Stimulated activated CD4-positive, alpha-beta T cell treated with anti-CD3 and anti-CD28 coated beads, Interleukin-1b, Interleukin-23, amount 100 ng/mL, for 48 hours (primary cell): ENCODE data around the gene CLSTN2.

Source experiments
- DNase-seq: peaks from one replicate; pipeline ENCODE4 v3.0.0-alpha.2; 2020

Gene CLSTN2

GRCh38 chr3:140007911-140008869 lies 73.2 kb downstream of the CLSTN2 start:
- DNase-seq: no peak

- DNase-seq: no peak
Measured at GRCh38 chr3:140010391-140010790, 75.4 kb downstream of the CLSTN2 start.

GRCh38 chr3:140011086-140011485 lies 76.1 kb downstream of the CLSTN2 start:
- no peak for DNase-seq

- DNase-seq: no peak
Measured at GRCh38 chr3:140011611-140012277, 76.8 kb downstream of the CLSTN2 start.

- no peak for DNase-seq
Measured at GRCh38 chr3:140013220-140013619, 78.2 kb downstream of the CLSTN2 start.

GRCh38 chr3:140014831-140015495 lies 80.0 kb downstream of the CLSTN2 start:
- DNase-seq: no peak

- DNase-seq: no peak
Measured at GRCh38 chr3:140015741-140016140, 80.8 kb downstream of the CLSTN2 start.

- no peak for DNase-seq
Measured at GRCh38 chr3:140018556-140018955, 83.6 kb downstream of the CLSTN2 start.

GRCh38 chr3:140019946-140020345 lies 85.0 kb downstream of the CLSTN2 start:
- DNase-seq: no peak

- no peak for DNase-seq
Measured at GRCh38 chr3:140020541-140020940, 85.6 kb downstream of the CLSTN2 start.

GRCh38 chr3:140021269-140021668 lies 86.3 kb downstream of the CLSTN2 start:
- no peak for DNase-seq

- no peak for DNase-seq
Measured at GRCh38 chr3:140022066-140022770, 87.2 kb downstream of the CLSTN2 start.

- DNase-seq: no peak
Measured at GRCh38 chr3:140023616-140024530, 88.9 kb downstream of the CLSTN2 start.

GRCh38 chr3:140031170-140031569 lies 96.2 kb downstream of the CLSTN2 start:
- DNase-seq: no peak

GRCh38 chr3:140034058-140034457 lies 99.1 kb downstream of the CLSTN2 start:
- no peak for DNase-seq

GRCh38 chr3:140035871-140036270 lies 100.9 kb downstream of the CLSTN2 start:
- no peak for DNase-seq

GRCh38 chr3:140050396-140050795 lies 115.4 kb downstream of the CLSTN2 start:
- DNase-seq: no peak

GRCh38 chr3:140051019-140051957 lies 116.3 kb downstream of the CLSTN2 start:
- DNase-seq: no peak

GRCh38 chr3:140052771-140053702 lies 118.1 kb downstream of the CLSTN2 start:
- DNase-seq: no peak
